T-helper 1 cell treated with Interleukin-12 subunit alpha and Interleukin-12 subunit beta and Interleukin-4 antibody, amounts not matched to agents 30 ng/mL and 1 ng/mL, for 36 hours (primary cell): ENCODE data around the gene OTUB2. TPM values are rescaled to one million over a fixed set of nuclear protein-coding genes. Genes with fewer than 3 reads are reported as not detected.

ENCODE experiments used
- intact Hi-C: fragments of 100-400 bp; cut with micrococcal nuclease; formaldehyde crosslinking; loops from one replicate; pipeline ENCODE4 v1.15.1; 2024
- total RNA-seq: library from RNA; stranded (reverse); gene quantifications from 2 replicates; pipeline ENCODE4 v1.2.3, GENCODE V29; 2022

The OTUB2 gene
- total RNA-seq, 1 donor from 2014 or later, result 3.3 TPM

DNA sequence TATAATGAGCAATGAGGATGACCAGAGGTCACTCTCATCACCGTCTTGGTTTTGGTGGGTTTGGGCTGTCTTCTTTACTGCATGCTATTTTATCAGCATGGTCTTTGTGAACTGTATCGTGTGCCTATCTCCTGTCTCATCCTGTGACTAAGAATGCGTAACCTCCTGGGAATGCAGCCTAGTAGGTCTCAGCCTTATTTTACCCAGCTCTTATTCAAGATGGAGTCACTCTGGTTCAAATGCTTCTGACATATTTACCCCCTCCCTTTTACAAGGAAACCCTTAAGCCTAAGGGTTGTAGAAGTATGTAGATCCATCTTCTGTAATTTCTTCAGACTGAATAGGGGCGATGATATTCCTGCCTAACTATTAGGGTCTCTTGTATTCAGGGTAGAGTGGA, 63.3 kb downstream of the OTUB2 start:
- intact Hi-C loops, result no loop called here

DNA sequence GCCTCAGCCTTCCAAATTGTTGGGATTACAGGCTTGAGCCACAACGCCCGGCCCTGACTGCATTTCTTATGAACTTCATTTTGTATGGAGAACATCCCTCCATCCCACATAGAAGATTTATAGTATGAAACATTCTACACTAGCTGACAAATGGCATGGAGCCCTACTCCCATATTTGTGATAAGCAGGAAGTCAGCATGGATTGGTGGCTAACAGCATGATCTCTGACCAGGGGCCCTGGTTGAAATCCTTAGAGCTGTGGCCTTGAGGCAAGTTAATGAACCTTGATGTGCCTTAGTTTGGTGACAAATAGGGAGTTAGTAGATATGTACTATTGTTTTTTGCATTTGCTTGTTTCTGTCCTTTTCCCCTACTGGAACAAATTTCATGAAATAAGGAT, 67.3 kb downstream of the OTUB2 start:
- intact Hi-C loops, result no loop called here

DNA sequence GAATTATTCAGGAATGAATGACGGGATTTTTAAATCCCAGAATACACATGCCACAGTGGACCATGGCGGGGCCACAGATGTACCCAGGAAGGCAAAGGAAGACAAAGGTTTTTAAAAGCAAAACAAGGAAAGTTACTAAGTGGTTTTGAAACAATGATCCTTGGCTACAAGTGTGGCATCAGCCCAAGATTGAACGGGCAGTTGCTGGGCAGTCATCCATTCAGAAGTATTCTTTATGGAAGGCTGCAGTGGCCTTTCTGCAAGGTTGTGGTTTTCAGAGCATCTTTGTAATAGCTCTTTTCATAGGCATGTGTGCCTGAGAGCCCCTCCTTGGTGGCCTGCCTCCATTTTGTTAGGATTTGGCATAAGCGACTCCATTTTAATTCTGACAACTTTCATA, 71.0 kb downstream of the OTUB2 start:
- intact Hi-C loops, result no loop called here

Other genes starting within 250 kb of the OTUB2 start
- not detected in 2 replicates for gene PRIMA1, start 237.9 kb upstream of the OTUB2 start, total RNA-seq
- not detected in 2 replicates for gene FAM181A, start 99.0 kb upstream of the OTUB2 start, total RNA-seq
- 62.2 and 66.6 TPM in 2 replicates for gene ASB2, start 49.8 kb upstream of the OTUB2 start, total RNA-seq
- gene CCDC197, start 29.0 kb upstream of the OTUB2 start, total RNA-seq, result 0.15 TPM in 1 of 2 replicates, not detected in the other
- gene DDX24, start 54.9 kb downstream of the OTUB2 start, total RNA-seq, result 206 and 208 TPM in 2 replicates
- gene IFI27L1, start 55.0 kb downstream of the OTUB2 start, total RNA-seq, result 32.2 and 32.4 TPM in 2 replicates
- gene IFI27, start 84.4 kb downstream of the OTUB2 start, total RNA-seq, result 127 and 132 TPM in 2 replicates
- gene IFI27L2, start 103.3 kb downstream of the OTUB2 start, total RNA-seq, result 68.1 and 74.2 TPM in 2 replicates
- 0.59 and 0.88 TPM in 2 replicates for gene PPP4R4, start 148.0 kb downstream of the OTUB2 start, total RNA-seq